Urothelium cell line (cell line): ENCODE measurements around the gene PCDHGA1.

Source experiments
- DNase-seq: peaks from one replicate; pipeline ENCODE4 v3.0.0; 2011; ENCODE audit warnings: low spot score, mixed read lengths
- FAIRE-seq: peaks from 2 replicates; lab custom pipeline; 2011; peaks lifted over from hg19 to GRCh38; lab: Jason Lieb, UNC

Gene PCDHGA1

DNA sequence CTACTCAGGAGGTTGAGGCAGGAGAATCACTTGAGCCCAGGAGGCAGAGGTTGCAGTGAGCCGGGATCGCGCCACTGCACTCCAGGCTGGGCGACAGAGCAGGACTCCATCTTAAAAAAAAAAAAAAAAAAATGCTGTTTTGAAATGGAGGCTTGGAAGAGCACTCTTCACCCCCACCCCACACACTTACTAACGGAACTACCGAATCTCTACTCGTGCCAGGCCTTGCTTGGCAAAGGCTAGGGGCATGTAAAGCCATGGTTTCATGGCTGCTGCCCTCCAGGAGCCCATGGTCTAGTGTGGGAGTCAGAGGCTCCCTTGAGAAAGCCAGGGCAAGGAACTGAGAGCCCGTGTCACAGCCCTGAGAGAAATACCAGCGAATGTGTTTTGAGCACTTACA lies 179.8 kb downstream of the PCDHGA1 start:
- DNase-seq (no peak), FAIRE-seq (no peak)

DNA sequence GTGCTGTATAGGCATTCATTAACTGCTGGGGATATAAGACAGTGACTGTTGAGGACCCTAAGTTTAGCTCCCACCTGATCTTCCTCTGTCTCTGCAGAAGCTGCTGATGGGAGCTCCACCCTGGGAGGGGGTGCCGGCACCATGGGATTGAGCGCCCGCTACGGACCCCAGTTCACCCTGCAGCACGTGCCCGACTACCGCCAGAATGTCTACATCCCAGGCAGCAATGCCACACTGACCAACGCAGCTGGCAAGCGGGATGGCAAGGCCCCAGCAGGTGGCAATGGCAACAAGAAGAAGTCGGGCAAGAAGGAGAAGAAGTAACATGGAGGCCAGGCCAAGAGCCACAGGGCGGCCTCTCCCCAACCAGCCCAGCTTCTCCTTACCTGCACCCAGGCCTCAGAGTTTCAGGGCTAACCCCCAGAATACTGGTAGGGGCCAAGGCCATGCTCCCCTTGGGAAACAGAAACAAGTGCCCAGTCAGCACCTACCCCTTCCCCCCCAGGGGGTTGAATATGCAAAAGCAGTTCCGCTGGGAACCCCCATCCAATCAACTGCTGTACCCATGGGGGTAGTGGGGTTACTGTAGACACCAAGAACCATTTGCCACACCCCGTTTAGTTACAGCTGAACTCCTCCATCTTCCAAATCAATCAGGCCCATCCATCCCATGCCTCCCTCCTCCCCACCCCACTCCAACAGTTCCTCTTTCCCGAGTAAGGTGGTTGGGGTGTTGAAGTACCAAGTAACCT lies 180.7 kb downstream of the PCDHGA1 start:
- FAIRE-seq (no peak), DNase-seq (no peak)

DNA sequence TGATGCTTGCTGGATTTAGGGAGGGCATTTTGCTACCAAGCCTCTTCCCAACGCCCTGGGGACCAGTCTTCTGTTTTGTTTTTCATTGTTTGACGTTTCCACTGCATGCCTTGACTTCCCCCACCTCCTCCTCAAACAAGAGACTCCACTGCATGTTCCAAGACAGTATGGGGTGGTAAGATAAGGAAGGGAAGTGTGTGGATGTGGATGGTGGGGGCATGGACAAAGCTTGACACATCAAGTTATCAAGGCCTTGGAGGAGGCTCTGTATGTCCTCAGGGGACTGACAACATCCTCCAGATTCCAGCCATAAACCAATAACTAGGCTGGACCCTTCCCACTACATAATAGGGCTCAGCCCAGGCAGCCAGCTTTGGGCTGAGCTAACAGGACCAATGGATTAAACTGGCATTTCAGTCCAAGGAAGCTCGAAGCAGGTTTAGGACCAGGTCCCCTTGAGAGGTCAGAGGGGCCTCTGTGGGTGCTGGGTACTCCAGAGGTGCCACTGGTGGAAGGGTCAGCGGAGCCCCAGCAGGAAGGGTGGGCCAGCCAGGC lies 181.5 kb downstream of the PCDHGA1 start:
- FAIRE-seq (no peak), DNase-seq (no peak)

DNA sequence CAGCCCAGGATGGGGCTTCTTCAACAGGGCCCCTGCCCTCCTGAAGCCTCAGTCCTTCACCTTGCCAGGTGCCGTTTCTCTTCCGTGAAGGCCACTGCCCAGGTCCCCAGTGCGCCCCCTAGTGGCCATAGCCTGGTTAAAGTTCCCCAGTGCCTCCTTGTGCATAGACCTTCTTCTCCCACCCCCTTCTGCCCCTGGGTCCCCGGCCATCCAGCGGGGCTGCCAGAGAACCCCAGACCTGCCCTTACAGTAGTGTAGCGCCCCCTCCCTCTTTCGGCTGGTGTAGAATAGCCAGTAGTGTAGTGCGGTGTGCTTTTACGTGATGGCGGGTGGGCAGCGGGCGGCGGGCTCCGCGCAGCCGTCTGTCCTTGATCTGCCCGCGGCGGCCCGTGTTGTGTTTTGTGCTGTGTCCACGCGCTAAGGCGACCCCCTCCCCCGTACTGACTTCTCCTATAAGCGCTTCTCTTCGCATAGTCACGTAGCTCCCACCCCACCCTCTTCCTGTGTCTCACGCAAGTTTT lies 182.1 kb downstream of the PCDHGA1 start:
- FAIRE-seq = no peak

GRCh38 chr5:141512911-141513626 lies 182.8 kb downstream of the PCDHGA1 start:
- FAIRE-seq = no peak
- DNase-seq = no peak

More for the DNA sequence above, 182.1 kb downstream of the PCDHGA1 start:
- peak; percentile 20 for DNase-seq

GRCh38 chr5:141513627-141514329 lies 183.5 kb downstream of the PCDHGA1 start:
- DNase-seq = peak; percentile 66

DNA sequence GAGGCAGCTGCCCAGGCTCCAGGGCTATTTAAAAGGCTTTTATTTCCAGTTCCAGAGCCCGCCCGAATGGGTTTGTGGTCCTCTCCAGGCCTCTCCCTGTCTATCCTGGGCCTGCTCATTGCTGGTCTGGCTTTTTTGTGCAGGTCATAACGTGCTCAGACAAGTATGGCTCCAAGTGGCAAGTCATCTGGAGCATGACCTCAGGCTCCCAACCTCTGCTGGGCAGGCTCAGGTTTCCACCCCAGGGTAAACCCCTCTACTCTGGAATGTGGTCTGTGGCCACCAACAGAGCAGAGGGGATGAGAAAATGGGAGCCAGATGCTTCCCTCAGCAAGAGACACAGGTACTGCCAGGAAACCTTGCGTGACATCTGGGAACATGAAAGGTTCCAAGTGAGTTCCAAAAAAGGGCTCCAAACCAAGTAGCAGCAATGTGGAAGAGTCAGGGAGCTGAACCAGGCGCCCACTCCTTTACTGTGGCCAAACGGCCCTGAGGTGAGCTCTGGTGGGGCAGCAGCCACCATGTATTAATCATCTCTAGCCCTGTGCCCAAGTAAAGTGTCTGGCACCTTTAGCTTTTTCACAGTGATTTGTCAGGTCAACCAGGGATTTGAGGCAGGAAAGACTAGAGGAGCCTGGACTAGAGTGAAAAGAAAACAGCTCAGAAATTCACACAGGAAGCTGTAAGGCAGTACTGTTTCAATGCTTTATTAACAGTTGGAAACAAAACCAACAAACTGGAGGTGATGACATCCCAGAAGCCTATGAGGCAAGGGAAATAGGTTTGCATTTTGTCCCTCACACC lies 184.2 kb downstream of the PCDHGA1 start:
- DNase-seq (peak; percentile 53), FAIRE-seq (no peak)

More at GRCh38 chr5:141513627-141514329, 183.5 kb downstream of the PCDHGA1 start:
- FAIRE-seq = no peak

- FAIRE-seq = no peak
- no peak for DNase-seq
Measured at GRCh38 chr5:141515141-141515540, 184.8 kb downstream of the PCDHGA1 start.

DNA sequence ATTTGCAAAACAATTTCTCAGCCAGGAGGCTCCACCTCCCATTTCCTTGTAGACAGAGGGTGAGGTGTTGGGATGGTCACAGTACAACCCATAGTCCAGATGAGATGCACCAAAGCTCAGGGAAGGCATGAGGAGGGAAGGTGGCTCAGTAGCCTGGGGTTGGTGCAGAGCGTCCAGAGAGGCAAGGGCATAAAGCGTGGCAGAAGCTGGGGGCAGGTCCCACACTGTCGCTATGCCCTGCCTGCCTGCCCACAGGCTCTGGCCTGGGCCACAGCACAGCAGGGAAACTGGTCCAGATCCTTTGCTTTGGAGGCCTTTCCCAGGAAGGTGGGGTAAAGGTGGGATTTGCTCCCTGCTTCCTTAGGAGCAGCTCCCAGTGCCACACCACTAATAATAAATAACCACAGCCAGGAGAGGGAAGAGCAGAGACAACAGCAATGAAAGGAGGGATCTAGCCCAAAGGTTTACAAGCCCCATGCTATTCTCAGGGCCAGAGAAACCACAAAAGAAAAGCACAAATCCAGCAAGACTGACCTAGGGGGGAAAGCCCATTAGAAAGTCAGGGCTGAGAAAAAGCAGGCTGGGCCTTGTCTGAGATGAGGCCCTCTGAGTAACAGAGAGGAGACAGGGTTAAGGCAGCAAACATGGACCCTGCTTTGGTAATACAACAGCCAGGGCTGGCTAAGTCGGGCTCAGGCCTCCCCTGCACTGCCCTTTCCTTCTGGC lies 185.8 kb downstream of the PCDHGA1 start:
- FAIRE-seq = no peak

GRCh38 chr5:141516672-141517025 lies 186.3 kb downstream of the PCDHGA1 start:
- DNase-seq = no peak
- no peak for FAIRE-seq

More for the DNA sequence above, 185.8 kb downstream of the PCDHGA1 start:
- no peak for DNase-seq

- DNase-seq (no peak), FAIRE-seq (no peak)
Measured at GRCh38 chr5:141517312-141517711, 187.0 kb downstream of the PCDHGA1 start.

DNA sequence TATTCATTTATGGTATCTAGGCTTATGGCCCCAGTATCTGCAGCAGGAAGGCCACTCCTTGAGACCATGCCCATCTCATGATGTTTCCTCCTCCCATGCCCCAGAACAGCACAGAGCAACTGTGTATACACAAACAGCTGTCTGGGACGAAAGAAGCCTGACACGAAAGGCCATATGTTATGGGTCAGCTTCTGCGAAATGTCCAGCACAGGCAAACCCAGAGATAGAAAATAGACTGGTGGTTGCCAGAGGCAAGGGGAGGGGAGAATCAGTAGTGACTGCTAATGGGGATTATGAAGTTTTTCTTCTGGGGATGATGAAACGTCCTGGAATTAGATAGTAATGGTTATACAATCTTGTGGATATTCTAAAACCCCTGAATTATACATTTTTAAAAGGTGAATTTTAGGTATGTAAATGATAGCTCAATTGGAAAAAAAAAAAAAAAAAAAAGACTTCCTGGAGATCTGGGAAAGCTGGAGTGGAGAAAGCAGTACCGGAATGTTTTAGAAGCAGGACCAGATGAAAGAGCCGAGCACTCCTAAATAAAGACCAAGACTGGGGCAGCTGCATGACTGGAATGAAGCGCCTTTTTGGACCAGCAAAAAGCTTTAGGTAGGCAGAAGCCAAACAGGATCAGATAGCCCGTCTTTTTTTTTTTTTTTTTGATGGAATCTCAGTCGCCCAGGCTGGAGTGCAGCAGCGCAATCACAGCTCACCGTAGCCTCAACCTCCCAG lies 187.7 kb downstream of the PCDHGA1 start:
- no peak for FAIRE-seq
- no peak for DNase-seq

- DNase-seq (no peak), FAIRE-seq (no peak)
Measured at GRCh38 chr5:141518618-141519015, 188.3 kb downstream of the PCDHGA1 start.

DNA sequence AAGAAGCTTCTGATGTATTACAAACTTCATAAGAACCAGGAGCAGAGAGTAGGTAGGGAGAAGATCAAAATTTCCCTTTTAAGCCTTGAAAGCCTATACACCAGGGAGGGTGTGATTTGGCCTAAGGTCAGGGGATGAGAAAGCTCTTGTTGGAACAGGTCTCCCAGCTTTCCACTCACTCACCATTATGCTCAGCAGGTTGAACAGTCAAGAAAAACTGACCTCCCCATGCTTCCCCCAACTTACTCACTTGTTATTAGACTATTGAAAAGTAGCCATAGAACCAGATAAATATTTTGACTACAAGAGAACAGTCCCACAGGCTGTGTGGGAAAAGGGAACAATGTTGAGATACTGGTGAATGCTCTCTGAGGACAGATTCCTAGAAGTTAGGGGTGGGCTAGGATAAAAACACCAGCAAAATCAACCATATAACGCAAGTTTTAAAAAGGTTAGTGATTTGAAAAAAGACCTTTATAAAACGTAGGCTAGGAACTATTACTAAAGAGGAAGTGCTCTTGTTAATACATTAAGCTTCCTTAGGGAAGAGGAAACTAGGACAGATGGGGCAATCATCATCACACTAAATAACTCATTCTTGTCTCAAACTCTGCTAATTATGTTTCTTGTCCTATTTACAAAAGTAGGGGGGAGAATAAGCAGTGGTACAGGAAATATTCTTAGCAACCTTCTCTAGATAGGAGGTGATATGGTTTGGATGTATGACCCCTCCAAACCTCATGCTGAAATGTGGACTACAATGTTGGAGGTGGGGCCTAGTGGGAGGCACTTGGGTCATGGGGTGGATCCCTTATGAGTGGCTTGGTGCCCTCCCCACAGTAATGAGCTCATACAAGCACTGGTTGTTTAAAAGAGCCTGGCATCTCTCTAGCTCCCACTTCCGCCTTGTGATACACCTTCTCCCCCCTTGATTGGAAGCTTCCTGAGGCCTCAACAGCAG lies 189.6 kb downstream of the PCDHGA1 start:
- no peak for FAIRE-seq
- DNase-seq = no peak

DNA sequence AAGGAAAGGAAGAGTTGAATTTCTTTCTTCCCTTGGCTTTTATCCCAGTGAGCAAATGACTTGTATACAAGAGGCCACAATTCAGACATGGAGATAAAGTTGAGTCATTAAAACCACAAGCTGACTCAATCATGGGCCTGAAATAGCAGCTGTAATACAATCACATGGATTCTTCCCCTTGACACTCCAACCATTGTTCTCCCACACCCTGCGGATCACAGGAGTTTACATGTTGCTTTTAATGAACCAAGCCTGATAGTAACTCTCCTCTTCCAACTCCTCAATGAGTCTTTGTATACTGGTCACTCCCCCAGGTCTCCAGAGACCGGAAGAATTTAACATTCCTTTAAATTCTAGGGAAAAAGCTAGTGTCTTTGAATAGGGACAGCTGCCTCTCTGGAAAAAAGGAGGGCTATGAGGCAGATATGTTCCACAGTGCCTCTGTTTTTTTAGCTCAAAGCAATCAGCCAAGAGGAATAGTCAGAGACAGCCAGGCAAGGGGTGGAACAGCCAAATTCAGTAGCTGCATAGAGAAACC lies 191.0 kb downstream of the PCDHGA1 start:
- FAIRE-seq (no peak), DNase-seq (peak; percentile 80)

DNA sequence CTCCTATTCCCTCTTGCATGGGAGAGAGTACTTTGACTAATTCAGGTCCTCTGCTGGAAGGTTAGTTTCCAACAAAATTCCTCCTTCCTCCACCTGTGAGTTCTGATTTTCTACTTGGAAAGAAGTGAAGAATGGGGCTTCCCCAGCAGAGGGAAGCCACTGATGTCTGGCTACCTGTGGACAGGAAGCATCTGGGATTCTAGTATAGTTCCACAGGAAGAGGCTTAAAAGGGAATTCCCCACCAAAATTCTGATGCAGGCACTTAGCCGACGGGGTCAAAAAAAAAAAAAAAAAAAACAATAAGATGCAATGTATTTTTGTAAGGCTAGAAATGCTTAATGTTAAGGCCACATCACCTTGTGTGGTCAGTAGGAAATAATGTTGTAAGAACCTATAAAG lies 192.0 kb downstream of the PCDHGA1 start:
- no peak for DNase-seq
- FAIRE-seq = no peak

- DNase-seq = no peak
- no peak for FAIRE-seq
Measured at GRCh38 chr5:141523991-141524390, 193.7 kb downstream of the PCDHGA1 start.
